GM12891 (cell line): ENCODE results near the gene BRAT1.

Experiments
- POLR2A ChIP-seq: IDR thresholded peaks from 2 replicates; pipeline ENCODE4 v1.6.1; 2011; ENCODE audit warnings: low read depth, low read length, control low read depth
- SPI1 ChIP-seq: IDR thresholded peaks from 2 replicates; pipeline ENCODE4 v1.6.1; 2011; ENCODE audit warnings: low read depth, low read length, control low read depth

- TF ChIP-seq POLR2A, result no peak
- TF ChIP-seq SPI1, result no peak
Observed at GRCh38 chr7:2507208-2507916, 48.0 kb downstream of the BRAT1 start.
